Endothelial cell of umbilical vein (primary cell): ENCODE results near the gene CLIP2. TPM values are rescaled to one million over a fixed set of nuclear protein-coding genes. Genes with fewer than 3 reads are reported as not detected.

Experiments
- BruUV-seq: library from RNA; stranded (reverse); fragments of 400-500 nt; replicated peaks from 2 replicates; lab custom pipeline; 2021; lab: Mats Ljungman, UMichigan
- CTCF ChIA-PET: fragments of 300-600, 350-600 bp; sonication (Branson Sonifier 250); formaldehyde crosslinking; loops from one replicate; lab custom pipeline; 2021; ENCODE audit warnings: antibody characterized with exemption, inconsistent platforms; lab: Charles Lee
- POLR2A ChIA-PET: fragments of 300-600, 350-600 bp; sonication (Branson Sonifier 250); formaldehyde crosslinking; loops from one replicate; lab custom pipeline; 2021; ENCODE audit warnings: antibody characterized with exemption, inconsistent platforms; lab: Charles Lee
- DNase-seq: peaks from one replicate; pipeline ENCODE4 v3.0.0-alpha.2; 2011; ENCODE audit warnings: low read depth, low spot score
- FAIRE-seq: peaks from 2 replicates; lab custom pipeline; 2011; peaks lifted over from hg19 to GRCh38; lab: Jason Lieb, UNC
- H2AFZ ChIP-seq: 2 replicates; pipeline ENCODE4 v1.6.0; 2012; ENCODE audit warnings: low read depth, low read length, control low read depth, inconsistent platforms
- H3K27ac ChIP-seq: 2 replicates; pipeline ENCODE4 v1.5.1; 2011; ENCODE audit warnings: low read depth, mild to moderate bottlenecking, control low read depth, low read length, moderate library complexity; ENCODE audit not compliant: insufficient read depth
- H3K27me3 ChIP-seq, 2 experiments: 2 replicates each; pipeline versions ENCODE4 v1.6.0 to v1.6.1; 2011; ENCODE audit warnings: low read length in 2 of 2, mixed read lengths in 1 of 2; ENCODE audit not compliant: control insufficient read depth in 2 of 2, insufficient read depth in 2 of 2
- H3K36me3 ChIP-seq, 2 experiments: 2 replicates in 1 of 2; 3 replicates in 1 of 2; pipeline ENCODE4 v1.5.1; 2011; ENCODE audit warnings: low read length in 2 of 2, mild to moderate bottlenecking in 1 of 2, moderate library complexity in 1 of 2; ENCODE audit not compliant: control insufficient read depth in 2 of 2, insufficient read depth in 2 of 2; ENCODE audit errors: extremely low read depth in 1 of 2
- H3K4me1 ChIP-seq: 3 replicates; pipeline ENCODE4 v1.5.1; 2011; ENCODE audit warnings: mild to moderate bottlenecking, low read length; ENCODE audit not compliant: control insufficient read depth, insufficient read depth; ENCODE audit errors: extremely low read depth
- H3K4me2 ChIP-seq: 2 replicates; pipeline ENCODE4 v1.6.1; 2011; ENCODE audit warnings: low read length, control low read depth, mixed read lengths; ENCODE audit not compliant: insufficient read depth
- H3K4me3 ChIP-seq, 3 experiments: fragments of 200-600 bp in 1 of 3; sonication (generic), shearing (Covaris generic) in 1 of 3; replicated peaks in 1 of 3; 2 replicates each; pipeline ENCODE4 v1.5.1; 2011 to 2016; ENCODE audit warnings: control low read depth in 3 of 3, low read length in 3 of 3, mild to moderate bottlenecking in 2 of 3, inconsistent platforms in 1 of 3, low read depth in 1 of 3, moderate library complexity in 1 of 3; ENCODE audit not compliant: insufficient read depth in 1 of 3
- H3K79me2 ChIP-seq: 2 replicates; pipeline ENCODE4 v1.6.0; 2012; ENCODE audit warnings: low read length, inconsistent platforms; ENCODE audit not compliant: control insufficient read depth, insufficient read depth
- H3K9ac ChIP-seq: replicated peaks from 2 replicates; pipeline ENCODE3; 2011; ENCODE audit warnings: low read length, control low read depth; ENCODE audit not compliant: insufficient read depth; ENCODE audit errors: extremely low read depth
- H3K9me1 ChIP-seq: replicated peaks from 3 replicates; pipeline ENCODE4 v1.6.0; 2011; ENCODE audit warnings: mild to moderate bottlenecking, low read length; ENCODE audit not compliant: control insufficient read depth, insufficient read depth; ENCODE audit errors: extremely low read depth
- H3K9me3 ChIP-seq: replicated peaks from 2 replicates; pipeline ENCODE4 v1.5.1; 2012; ENCODE audit warnings: low read length, inconsistent platforms; ENCODE audit not compliant: control insufficient read depth, insufficient read depth
- H4K20me1 ChIP-seq: replicated peaks from 2 replicates; pipeline ENCODE3; 2011; ENCODE audit warnings: mild to moderate bottlenecking, low read length; ENCODE audit not compliant: control insufficient read depth, insufficient read depth; ENCODE audit errors: extremely low read depth
- JUN ChIP-seq: IDR thresholded peaks from 2 replicates; pipeline ENCODE4 v1.6.1; 2011; ENCODE audit warnings: borderline replicate concordance, low read depth; ENCODE audit not compliant: insufficient read length, insufficient read depth
- POLR2AphosphoS5 ChIP-seq: IDR thresholded peaks from 2 replicates; pipeline ENCODE4 v1.6.1; 2012; ENCODE audit warnings: low read depth, mild to moderate bottlenecking, control low read depth, low read length, moderate library complexity; ENCODE audit not compliant: insufficient read depth
- dilution Hi-C: fragments of 300-500 bp; cut with MboI; formaldehyde crosslinking; loops from one replicate; pipeline ENCODE4 v1.15.0; 2019; ENCODE audit warnings: low sequenced_read_pairs; ENCODE audit not compliant: extremely low pct_ligation_motif_present
- intact Hi-C: fragments of 100-400 bp; cut with micrococcal nuclease; formaldehyde crosslinking; loops from one replicate; pipeline ENCODE4 v1.10.0; 2022
- polyA plus RNA-seq, 4 experiments: library from polyadenylated mRNA; depleted of rRNA in 3 of 4; stranded (reverse) in 3 of 4; unstranded in 1 of 4; fragments of >200 nt; gene quantifications; 2 replicates each; pipeline versions ENCODE4 v1.2.1 to v1.2.3, GENCODE V29; 2011 to 2012; ENCODE audit warnings: missing spikeins in 1 of 4
- total RNA-seq: library from RNA; stranded (reverse); gene quantifications from 2 replicates; pipeline ENCODE4 v1.2.3, GENCODE V29; 2021
- TF ChIP-seq, protein P1 (sequence below), 2 donors: IDR thresholded peaks; 1 replicate in 1 of 2; 2 replicates in 1 of 2; pipeline ENCODE4 v1.5.1; 2011; ENCODE audit warnings: low read length in 2 of 2, mild to moderate bottlenecking in 2 of 2, moderate library complexity in 2 of 2, control low read depth in 1 of 2, inconsistent platforms in 1 of 2, low read depth in 1 of 2; ENCODE audit not compliant: insufficient read depth in 1 of 2; ENCODE audit errors: extremely low read depth in 1 of 2
- TF ChIP-seq, protein P2 (sequence below): IDR thresholded peaks from 2 replicates; pipeline ENCODE4 v1.6.1; 2011; ENCODE audit not compliant: insufficient read depth, insufficient read length

Gene CLIP2
- total and polyA plus RNA-seq, 2 donors (not counting 3 experiments of a cell fraction or from before 2014, with no cell fraction given) = 8.3 to 37.1 TPM

DNA sequence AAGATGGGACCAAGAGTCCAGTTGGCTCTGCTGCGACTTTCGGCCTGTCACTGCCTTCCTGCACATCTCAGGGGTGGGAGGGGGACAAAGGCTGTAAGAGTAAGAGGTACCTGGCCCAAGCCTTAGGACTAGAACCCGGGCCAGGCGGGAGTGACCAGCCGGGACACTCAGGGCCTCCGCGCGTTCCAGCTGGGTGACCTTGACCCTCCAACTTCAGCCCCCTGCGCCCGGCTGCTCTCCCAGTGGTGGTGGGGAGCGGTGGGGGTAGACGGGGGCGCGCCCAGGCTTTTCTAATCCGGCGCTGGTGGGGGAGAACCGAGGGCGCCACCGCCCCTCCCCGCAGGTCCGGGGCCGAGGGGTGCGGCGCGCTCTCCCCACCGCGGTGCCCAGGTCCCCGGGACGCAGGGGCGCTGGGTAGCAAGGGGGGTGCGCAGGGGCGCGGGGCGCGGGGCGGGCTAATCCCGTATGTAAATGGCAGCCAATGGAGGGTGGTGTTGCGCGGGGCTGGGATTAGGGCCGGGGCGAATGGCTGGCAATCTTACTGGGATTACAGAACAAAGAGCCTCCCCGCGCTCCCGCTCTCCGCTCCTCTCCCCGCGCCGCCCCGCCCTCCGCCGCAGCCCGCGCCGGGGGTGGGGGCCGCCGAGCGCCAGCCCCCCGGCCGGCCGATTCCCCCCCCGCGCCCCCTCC is 164.3 kb downstream of the CLIP2 start, which contains the start of gene GTF2IRD1:
TSS of gene GTF2IRD1 (plus strand) at position 585 of the 690 bp plus-strand sequence. CDS start 54,175 bp downstream, outside the sequence.
- H3K36me3 ChIP-seq = no peaks in the 10 kb centered on the region
- H3K4me3 ChIP-seq = peak within 1 kb of the TSS; percentile 49 to 76 (median 50)
- H3K9me1 ChIP-seq = no peaks in the 10 kb centered on the region
- peak within 1 kb of the TSS; percentile 91 for H2AFZ ChIP-seq
- dilution Hi-C loops (no loop called here), intact Hi-C loops (loop anchor here (10.0 kb wide), 1 partner anchor 201 kb away; the partner anchor contains the start of gene GTF2I)
- H3K27me3 ChIP-seq = no peaks in the 10 kb centered on the region
- H3K27ac ChIP-seq = peak within 1 kb of the TSS; percentile 40
- ChIA-PET CTCF (no interaction called here), POLR2A (no interaction called here)
- peak within 1 kb of the TSS; percentile 54 for H3K4me2 ChIP-seq
- BruUV-seq = no TSS peak
- H3K4me1 ChIP-seq = peaks cover 9% of the 10 kb centered on the region
- FAIRE-seq = peak; percentile 69
- TF ChIP-seq POLR2AphosphoS5 = peak; percentile 40
- TF ChIP-seq, protein P1, sequence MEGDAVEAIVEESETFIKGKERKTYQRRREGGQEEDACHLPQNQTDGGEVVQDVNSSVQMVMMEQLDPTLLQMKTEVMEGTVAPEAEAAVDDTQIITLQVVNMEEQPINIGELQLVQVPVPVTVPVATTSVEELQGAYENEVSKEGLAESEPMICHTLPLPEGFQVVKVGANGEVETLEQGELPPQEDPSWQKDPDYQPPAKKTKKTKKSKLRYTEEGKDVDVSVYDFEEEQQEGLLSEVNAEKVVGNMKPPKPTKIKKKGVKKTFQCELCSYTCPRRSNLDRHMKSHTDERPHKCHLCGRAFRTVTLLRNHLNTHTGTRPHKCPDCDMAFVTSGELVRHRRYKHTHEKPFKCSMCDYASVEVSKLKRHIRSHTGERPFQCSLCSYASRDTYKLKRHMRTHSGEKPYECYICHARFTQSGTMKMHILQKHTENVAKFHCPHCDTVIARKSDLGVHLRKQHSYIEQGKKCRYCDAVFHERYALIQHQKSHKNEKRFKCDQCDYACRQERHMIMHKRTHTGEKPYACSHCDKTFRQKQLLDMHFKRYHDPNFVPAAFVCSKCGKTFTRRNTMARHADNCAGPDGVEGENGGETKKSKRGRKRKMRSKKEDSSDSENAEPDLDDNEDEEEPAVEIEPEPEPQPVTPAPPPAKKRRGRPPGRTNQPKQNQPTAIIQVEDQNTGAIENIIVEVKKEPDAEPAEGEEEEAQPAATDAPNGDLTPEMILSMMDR (IDR thresholded peaks at IDR 0.05; ENCODE audit: extremely low read depth in 1 of 2, insufficient read depth in 1 of 2, low read depth in 1 of 2, low read length in 2 of 2) = no peak
- TF ChIP-seq, protein P2, sequence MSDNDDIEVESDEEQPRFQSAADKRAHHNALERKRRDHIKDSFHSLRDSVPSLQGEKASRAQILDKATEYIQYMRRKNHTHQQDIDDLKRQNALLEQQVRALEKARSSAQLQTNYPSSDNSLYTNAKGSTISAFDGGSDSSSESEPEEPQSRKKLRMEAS = no peak
- TF ChIP-seq JUN = no peak
- H3K9me3 ChIP-seq = no peaks in the 10 kb centered on the region
- H3K9ac ChIP-seq = peak within 1 kb of the TSS; percentile 66
- peak; percentile 58 for DNase-seq
- peaks cover 8% of the 10 kb centered on the region for H3K79me2 ChIP-seq
- H4K20me1 ChIP-seq = no peaks in the 10 kb centered on the region
